GM12878 (cell line): Measurements from ENCODE around the gene ROBO1.

ENCODE experiments used
- E4F1 ChIP-seq: fragments of 450-650 bp; IDR thresholded peaks from 2 replicates; pipeline ENCODE4 v1.6.1; 2018; ENCODE audit warnings: borderline replicate concordance, mild to moderate bottlenecking; ENCODE audit not compliant: partially characterized antibody
- GABPA ChIP-seq: IDR thresholded peaks from 2 replicates; pipeline ENCODE4 v1.6.1; 2014; ENCODE audit warnings: antibody characterized with exemption, low read depth, mild to moderate bottlenecking, inconsistent platforms
- POLR2A ChIP-seq: IDR thresholded peaks from 2 replicates; pipeline ENCODE4 v1.6.1; 2011; ENCODE audit warnings: low read depth, mild to moderate bottlenecking, low read length
- PRDM15 ChIP-seq: fragments of 450-650 bp; formaldehyde crosslinking; IDR thresholded peaks from 2 replicates; pipeline ENCODE4 v1.4.0; 2020; ENCODE audit warnings: mild to moderate bottlenecking, moderate library complexity
- SIN3A ChIP-seq: IDR thresholded peaks from 2 replicates; pipeline ENCODE4 v1.6.1; 2012; ENCODE audit warnings: low read depth, low read length, improper control_type of control experiment
- SMC3 ChIP-seq: IDR thresholded peaks from 2 replicates; pipeline ENCODE4 v1.6.1; 2011; ENCODE audit warnings: low read length, improper control_type of control experiment, borderline replicate concordance
- SPI1 ChIP-seq: IDR thresholded peaks from 2 replicates; pipeline ENCODE4 v1.6.1; 2011; ENCODE audit warnings: low read depth, mild to moderate bottlenecking, low read length, moderate library complexity, borderline replicate concordance; ENCODE audit not compliant: insufficient read depth
- TCF7 ChIP-seq: IDR thresholded peaks from 2 replicates; pipeline ENCODE4 v1.6.1; 2014; ENCODE audit warnings: antibody characterized with exemption, borderline replicate concordance

DNA sequence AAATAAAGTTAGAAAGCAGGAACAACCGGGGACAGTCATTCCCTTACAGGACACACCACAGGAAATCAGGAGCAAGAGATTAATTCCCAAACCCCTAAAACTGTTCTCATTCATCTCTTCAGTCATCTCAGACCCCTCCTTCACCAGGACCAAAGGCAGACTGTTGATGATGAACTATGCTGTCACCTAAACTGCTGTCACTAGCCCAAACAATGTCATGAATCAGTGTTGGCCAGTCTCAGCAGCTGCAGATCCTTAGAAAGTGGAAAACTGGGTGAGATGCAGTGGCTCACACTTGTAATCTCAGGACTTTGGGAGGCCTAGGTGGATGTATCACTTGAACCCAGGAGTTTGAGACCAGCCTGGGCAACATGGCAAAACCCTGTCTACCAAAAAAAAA is 909.6 kb downstream of the ROBO1 start:
- TF ChIP-seq SMC3 (no peak), GABPA (no peak), E4F1 (no peak), PRDM15 (CRISPR knock-in tag) (no peak), POLR2A (no peak), TCF7 (no peak), SPI1 (no peak), SIN3A (no peak)
